GM19395 (cell line): ENCODE results near the gene CCL3.
"Not testable (repeated sequence)": the region's sequence is repeated elsewhere in the genome, so short reads cannot be mapped to it uniquely, and the experiment has no call there.

Experiments
- ATAC-seq: cut with Tn5 transposase; IDR thresholded peaks from one replicate; pipeline ENCODE4 v1.9.1; 2021; ENCODE audit warnings: mild to moderate bottlenecking, moderate library complexity; ENCODE audit not compliant: unreplicated experiment

CCL3 gene

GRCh38 chr17:36087897-36088572, 1.9 kb downstream of the CCL3 start:
- not testable (repeated sequence) for ATAC-seq

- not testable (repeated sequence) for ATAC-seq
These were observed 2.5 kb downstream of the CCL3 start for GRCh38 chr17:36087471-36087870.

GRCh38 chr17:36086791-36087190, 3.2 kb downstream of the CCL3 start:
- ATAC-seq, result no peak

- ATAC-seq, result no peak
These were observed 4.2 kb downstream of the CCL3 start for GRCh38 chr17:36085765-36086164.

GRCh38 chr17:36083691-36084090, 6.3 kb downstream of the CCL3 start:
- ATAC-seq, result not testable (repeated sequence)

GRCh38 chr17:36082482-36083120, 7.3 kb downstream of the CCL3 start:
- ATAC-seq, result not testable (repeated sequence)

GRCh38 chr17:36081681-36082471, 8.1 kb downstream of the CCL3 start:
- not testable (repeated sequence) for ATAC-seq

- ATAC-seq, result no peak
These were observed 15.6 kb downstream of the CCL3 start for GRCh38 chr17:36074365-36074764.

GRCh38 chr17:36072431-36073121, 17.4 kb downstream of the CCL3 start:
- ATAC-seq, result no peak

GRCh38 chr17:36071751-36072150, 18.2 kb downstream of the CCL3 start:
- no peak for ATAC-seq

GRCh38 chr17:36070427-36070826, 19.5 kb downstream of the CCL3 start:
- ATAC-seq, result no peak

GRCh38 chr17:36069136-36069535, 20.8 kb downstream of the CCL3 start:
- ATAC-seq, result no peak

GRCh38 chr17:36068524-36068923, 21.4 kb downstream of the CCL3 start:
- ATAC-seq, result no peak

- ATAC-seq, result no peak
These were observed 23.5 kb downstream of the CCL3 start for GRCh38 chr17:36066365-36066985.

GRCh38 chr17:36063786-36064541, 26.0 kb downstream of the CCL3 start, which contains the start of gene CCL18:
Gene CCL18 (plus strand): TSS chr17:36064272. CDS start chr17:36064343, 71 bp downstream.
- no peak for ATAC-seq

- ATAC-seq, result no peak
These were observed 29.1 kb downstream of the CCL3 start for GRCh38 chr17:36060816-36061215.

GRCh38 chr17:36059406-36059805, 30.5 kb downstream of the CCL3 start:
- ATAC-seq, result no peak

GRCh38 chr17:36057911-36058310, 32.0 kb downstream of the CCL3 start:
- ATAC-seq, result no peak

- no peak for ATAC-seq
These were observed 33.9 kb downstream of the CCL3 start for GRCh38 chr17:36055921-36056520.

GRCh38 chr17:36055171-36055570, 34.8 kb downstream of the CCL3 start:
- no peak for ATAC-seq
